OCI-LY3 (cell line): Measurements from ENCODE around the gene NEK10.

ENCODE experiments used
- CTCF ChIP-seq: fragments of 200-600, 300-600 bp; sonication (generic); IDR thresholded peaks from 2 replicates; pipeline ENCODE4 v1.5.1; 2014; ENCODE audit warnings: antibody characterized with exemption, low read length, low read depth
- EZH2phosphoT487 ChIP-seq: fragments of 200-600 bp; shearing (Covaris generic); IDR thresholded peaks from 2 replicates; pipeline ENCODE4 v1.6.1; 2018; ENCODE audit warnings: antibody characterized with exemption, mixed run types, low read depth

- TF ChIP-seq CTCF (no peak), EZH2phosphoT487 (no peak)
Observed at GRCh38 chr3:27127879-27128278, 241.3 kb downstream of the NEK10 start.
